ENCODE measurements around the gene CDT1. TPM values are rescaled to one million over a fixed set of nuclear protein-coding genes. Genes with fewer than 3 reads are reported as not detected.

The CDT1 gene
- total RNA-seq, 3 donors from 2014 or later (not counting 1 experiment from before 2014, with no cell fraction given): 2.2 to 3.8 (median 2.6) TPM

GRCh38 chr16:88833086-88833485 is 29.5 kb downstream of the CDT1 start:
- H3K4me3 Mint-ChIP-seq: no peak overlapping the region
- H3K27ac ChIP-seq (ENCODE audit: low read length): no peak overlapping the region
- intact Hi-C loops (cut with micrococcal nuclease): no loop called here
- H3K27me3 ChIP-seq (ENCODE audit: control insufficient read depth, insufficient read depth, low read length): no peaks in the 10 kb centered on the region
- H3K27me3 Mint-ChIP-seq (ENCODE audit: low read depth in 2 of 2): no peaks in the 10 kb centered on the region
- WGBS (ENCODE audit: insufficient coverage): 97% methylated on average over 13 of the region's 13 CpGs
- H3K36me3 Mint-ChIP-seq: no peaks in the 10 kb centered on the region
- H3K9me3 ChIP-seq (ENCODE audit: control insufficient read depth, insufficient read depth, low read length): no peaks in the 10 kb centered on the region
- H3K36me3 ChIP-seq (ENCODE audit: control insufficient read depth, insufficient read depth, low read length): peaks cover 6% of the 10 kb centered on the region
- TF ChIP-seq CTCF (IDR thresholded peaks at IDR 0.05): no peak
- ATAC-seq (no peak), DNase-seq (no peak)
- no peaks in the 10 kb centered on the region for H3K9me3 Mint-ChIP-seq
- no peak overlapping the region for H3K27ac Mint-ChIP-seq
- H3K4me1 Mint-ChIP-seq: no peaks in the 10 kb centered on the region
- H3K4me1 ChIP-seq (ENCODE audit: control insufficient read depth, insufficient read depth, low read length): no peaks in the 10 kb centered on the region
- H3K4me3 ChIP-seq (ENCODE audit: low read length): no peak overlapping the region

- no peak overlapping the region for H3K27ac ChIP-seq (ENCODE audit: low read length)
- 92% methylated on average over 13 of the region's 13 CpGs for WGBS (ENCODE audit: insufficient coverage)
Measured at GRCh38 chr16:88834670-88835069, 31.1 kb downstream of the CDT1 start.

GRCh38 chr16:88835383-88835782 is 31.8 kb downstream of the CDT1 start:
- Histone ChIP-seq H3K9me3 (ENCODE audit: control insufficient read depth, insufficient read depth, low read length) (no peaks in the 10 kb centered on the region), H3K4me3 (ENCODE audit: low read length) (no peak overlapping the region), H3K36me3 (ENCODE audit: control insufficient read depth, insufficient read depth, low read length) (peaks cover 17% of the 10 kb centered on the region), H3K27me3 (ENCODE audit: control insufficient read depth, insufficient read depth, low read length) (no peaks in the 10 kb centered on the region), H3K27ac (ENCODE audit: low read length) (no peak overlapping the region), H3K4me1 (ENCODE audit: control insufficient read depth, insufficient read depth, low read length) (no peaks in the 10 kb centered on the region)
- H3K4me3 Mint-ChIP-seq: no peak overlapping the region
- H3K27me3 Mint-ChIP-seq (ENCODE audit: low read depth in 2 of 2): no peaks in the 10 kb centered on the region
- intact Hi-C loops (cut with micrococcal nuclease): no loop called here
- no peaks in the 10 kb centered on the region for H3K9me3 Mint-ChIP-seq
- ATAC-seq: no peak
- 94% methylated on average over 11 of the region's 11 CpGs for WGBS (ENCODE audit: insufficient coverage)
- H3K36me3 Mint-ChIP-seq: no peaks in the 10 kb centered on the region
- DNase-seq: no peak
- H3K27ac Mint-ChIP-seq: no peak overlapping the region
- H3K4me1 Mint-ChIP-seq: no peaks in the 10 kb centered on the region
- no peak for TF ChIP-seq CTCF (IDR thresholded peaks at IDR 0.05)

More at GRCh38 chr16:88834670-88835069, 31.1 kb downstream of the CDT1 start:
- no peaks in the 10 kb centered on the region for H3K36me3 Mint-ChIP-seq
- no peaks in the 10 kb centered on the region for H3K27me3 Mint-ChIP-seq (ENCODE audit: low read depth in 2 of 2)
- no peaks in the 10 kb centered on the region for H3K27me3 ChIP-seq (ENCODE audit: control insufficient read depth, insufficient read depth, low read length)
- intact Hi-C loops (cut with micrococcal nuclease): no loop called here
- H3K4me3 Mint-ChIP-seq: no peak overlapping the region
- no peaks in the 10 kb centered on the region for H3K4me1 ChIP-seq (ENCODE audit: control insufficient read depth, insufficient read depth, low read length)
- no peak overlapping the region for H3K4me3 ChIP-seq (ENCODE audit: low read length)
- peaks cover 11% of the 10 kb centered on the region for H3K36me3 ChIP-seq (ENCODE audit: control insufficient read depth, insufficient read depth, low read length)
- no peaks in the 10 kb centered on the region for H3K9me3 Mint-ChIP-seq
- ATAC-seq: no peak
- H3K4me1 Mint-ChIP-seq: no peaks in the 10 kb centered on the region
- no peak for DNase-seq
- no peak overlapping the region for H3K27ac Mint-ChIP-seq
- H3K9me3 ChIP-seq (ENCODE audit: control insufficient read depth, insufficient read depth, low read length): no peaks in the 10 kb centered on the region
- no peak for TF ChIP-seq CTCF (IDR thresholded peaks at IDR 0.05)

- no peaks in the 10 kb centered on the region for H3K4me1 Mint-ChIP-seq
- no peaks in the 10 kb centered on the region for H3K9me3 Mint-ChIP-seq
- no peak overlapping the region for H3K27ac Mint-ChIP-seq
- Histone ChIP-seq H3K4me3 (ENCODE audit: low read length) (no peak overlapping the region), H3K4me1 (ENCODE audit: control insufficient read depth, insufficient read depth, low read length) (no peaks in the 10 kb centered on the region), H3K9me3 (ENCODE audit: control insufficient read depth, insufficient read depth, low read length) (no peaks in the 10 kb centered on the region), H3K36me3 (ENCODE audit: control insufficient read depth, insufficient read depth, low read length) (peaks cover 20% of the 10 kb centered on the region), H3K27ac (ENCODE audit: low read length) (no peak overlapping the region), H3K27me3 (ENCODE audit: control insufficient read depth, insufficient read depth, low read length) (no peaks in the 10 kb centered on the region)
- 90% methylated on average over 33 of the region's 33 CpGs for WGBS (ENCODE audit: insufficient coverage)
- H3K36me3 Mint-ChIP-seq: no peaks in the 10 kb centered on the region
- DNase-seq (no peak), ATAC-seq (no peak)
- intact Hi-C loops (cut with micrococcal nuclease): no loop called here
- no peaks in the 10 kb centered on the region for H3K27me3 Mint-ChIP-seq (ENCODE audit: low read depth in 2 of 2)
- no peak for TF ChIP-seq CTCF (IDR thresholded peaks at IDR 0.05)
- no peak overlapping the region for H3K4me3 Mint-ChIP-seq
Measured at GRCh38 chr16:88835818-88836217, 32.2 kb downstream of the CDT1 start.

Measured in natural killer cell (primary cell).